IPS-15b (cell line): ENCODE data around the gene EXOC6B.
"Not testable (repeated sequence)": the region's sequence is repeated elsewhere in the genome, so short reads cannot be mapped to it uniquely, and the experiment has no call there.

Source experiments
- H3K27me3 ChIP-seq: one replicate; pipeline ENCODE4 v1.6.1; 2013; ENCODE audit warnings: low read length; ENCODE audit not compliant: control insufficient read depth, insufficient read depth
- H3K36me3 ChIP-seq: one replicate; pipeline ENCODE4 v1.6.1; 2013; ENCODE audit warnings: low read length; ENCODE audit not compliant: control insufficient read depth, insufficient read depth
- H3K4me1 ChIP-seq: one replicate; pipeline ENCODE4 v1.6.1; 2013; ENCODE audit warnings: mild to moderate bottlenecking, low read length; ENCODE audit not compliant: control insufficient read depth, insufficient read depth
- H3K4me3 ChIP-seq: one replicate; pipeline ENCODE4 v1.5.1; 2013; ENCODE audit warnings: low read depth, low read length
- H3K9ac ChIP-seq: one replicate; pipeline ENCODE4 v1.6.1; 2013; ENCODE audit warnings: low read depth, mild to moderate bottlenecking, low read length
- H3K9me3 ChIP-seq: one replicate; pipeline ENCODE4 v1.6.1; 2013; ENCODE audit warnings: mild to moderate bottlenecking, low read length; ENCODE audit not compliant: control insufficient read depth, insufficient read depth

The EXOC6B gene

GRCh38 chr2:72511906-72512305 lies 313.9 kb downstream of the EXOC6B start:
- no peak overlapping the region for H3K9ac ChIP-seq
- H3K27me3 ChIP-seq, result no peaks in the 10 kb centered on the region
- H3K36me3 ChIP-seq, result no peaks in the 10 kb centered on the region
- H3K4me3 ChIP-seq, result no peak overlapping the region
- H3K9me3 ChIP-seq, result no peaks in the 10 kb centered on the region
- H3K4me1 ChIP-seq, result no peaks in the 10 kb centered on the region

DNA sequence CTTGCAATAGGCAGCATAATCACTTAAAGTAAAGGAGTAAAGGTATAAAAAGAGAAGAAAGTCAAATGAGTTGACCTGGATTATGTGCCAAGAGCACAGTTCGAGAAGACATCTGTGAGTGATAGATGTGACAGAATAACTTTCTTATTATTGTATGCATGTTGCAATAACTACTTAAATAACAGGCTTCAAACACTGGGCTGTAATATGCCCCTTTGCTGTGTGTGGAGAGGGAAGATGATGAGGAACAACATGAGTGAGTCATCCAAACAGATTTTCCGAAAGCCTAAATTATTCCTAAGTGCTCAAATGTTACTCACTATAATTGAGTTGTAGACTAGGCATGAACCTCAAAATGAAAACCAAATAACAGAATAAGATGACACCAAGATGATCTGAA lies 328.1 kb downstream of the EXOC6B start:
- Histone ChIP-seq H3K9me3 (no peaks in the 10 kb centered on the region), H3K27me3 (no peaks in the 10 kb centered on the region), H3K4me1 (no peaks in the 10 kb centered on the region), H3K4me3 (no peak overlapping the region), H3K9ac (no peak overlapping the region), H3K36me3 (no peaks in the 10 kb centered on the region)

GRCh38 chr2:72496479-72496878 lies 329.4 kb downstream of the EXOC6B start:
- H3K9ac ChIP-seq, result no peak overlapping the region
- no peaks in the 10 kb centered on the region for H3K9me3 ChIP-seq
- H3K4me1 ChIP-seq, result no peaks in the 10 kb centered on the region
- H3K27me3 ChIP-seq, result no peaks in the 10 kb centered on the region
- no peaks in the 10 kb centered on the region for H3K36me3 ChIP-seq
- no peak overlapping the region for H3K4me3 ChIP-seq

DNA sequence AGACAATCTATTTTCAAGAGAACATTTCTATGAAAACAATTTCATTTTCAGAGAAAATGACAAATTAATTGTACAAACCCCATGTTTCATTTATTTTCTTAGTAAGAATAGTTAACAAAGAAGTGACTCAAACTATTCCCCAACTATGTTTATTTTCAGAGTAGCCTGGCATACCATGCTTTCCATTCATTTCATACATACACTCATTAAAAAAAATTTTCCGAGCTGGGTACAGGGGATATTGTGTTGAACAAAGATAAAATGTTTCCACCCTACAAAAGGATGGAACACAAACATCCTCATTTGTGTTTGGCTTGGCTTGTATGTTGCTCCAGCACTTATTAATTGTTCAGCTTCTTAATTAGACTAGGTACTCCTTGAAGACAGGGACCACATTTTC lies 331.4 kb downstream of the EXOC6B start:
- no peaks in the 10 kb centered on the region for H3K27me3 ChIP-seq
- no peak overlapping the region for H3K9ac ChIP-seq
- H3K4me3 ChIP-seq, result no peak overlapping the region
- H3K4me1 ChIP-seq, result no peaks in the 10 kb centered on the region
- no peaks in the 10 kb centered on the region for H3K9me3 ChIP-seq
- no peaks in the 10 kb centered on the region for H3K36me3 ChIP-seq

GRCh38 chr2:72484622-72485021 lies 341.2 kb downstream of the EXOC6B start:
- not testable (repeated sequence) for H3K36me3 ChIP-seq, H3K9me3 ChIP-seq, H3K4me1 ChIP-seq, H3K27me3 ChIP-seq, H3K9ac ChIP-seq, H3K4me3 ChIP-seq

DNA sequence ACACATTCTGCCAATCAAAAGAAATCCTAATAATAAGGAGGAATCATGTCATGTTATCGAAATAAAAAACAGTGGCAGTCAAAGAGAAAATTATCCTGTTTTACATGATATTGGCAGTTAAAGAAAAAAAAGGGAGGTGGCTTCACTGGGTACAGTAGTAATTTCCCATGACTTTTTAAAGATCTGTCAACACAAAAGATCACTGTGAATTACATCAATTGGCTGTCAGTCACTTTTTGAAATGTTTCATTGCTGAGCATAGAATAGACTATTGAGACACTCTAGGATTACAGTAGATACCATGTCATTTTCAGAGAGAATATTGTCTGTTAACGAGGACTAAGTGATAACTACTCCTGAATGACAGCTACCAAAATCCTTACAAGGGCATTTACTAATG lies 342.5 kb downstream of the EXOC6B start:
- H3K4me3 ChIP-seq, result no peak overlapping the region
- H3K9me3 ChIP-seq, result no peaks in the 10 kb centered on the region
- H3K36me3 ChIP-seq, result no peaks in the 10 kb centered on the region
- H3K9ac ChIP-seq, result no peak overlapping the region
- H3K4me1 ChIP-seq, result no peaks in the 10 kb centered on the region
- H3K27me3 ChIP-seq, result no peaks in the 10 kb centered on the region

GRCh38 chr2:72475246-72475645 lies 350.6 kb downstream of the EXOC6B start:
- H3K27me3 ChIP-seq, result no peaks in the 10 kb centered on the region
- no peaks in the 10 kb centered on the region for H3K4me1 ChIP-seq
- H3K9me3 ChIP-seq, result peaks cover 3% of the 10 kb centered on the region
- no peak overlapping the region for H3K4me3 ChIP-seq
- peaks cover 4% of the 10 kb centered on the region for H3K36me3 ChIP-seq
- no peak overlapping the region for H3K9ac ChIP-seq

DNA sequence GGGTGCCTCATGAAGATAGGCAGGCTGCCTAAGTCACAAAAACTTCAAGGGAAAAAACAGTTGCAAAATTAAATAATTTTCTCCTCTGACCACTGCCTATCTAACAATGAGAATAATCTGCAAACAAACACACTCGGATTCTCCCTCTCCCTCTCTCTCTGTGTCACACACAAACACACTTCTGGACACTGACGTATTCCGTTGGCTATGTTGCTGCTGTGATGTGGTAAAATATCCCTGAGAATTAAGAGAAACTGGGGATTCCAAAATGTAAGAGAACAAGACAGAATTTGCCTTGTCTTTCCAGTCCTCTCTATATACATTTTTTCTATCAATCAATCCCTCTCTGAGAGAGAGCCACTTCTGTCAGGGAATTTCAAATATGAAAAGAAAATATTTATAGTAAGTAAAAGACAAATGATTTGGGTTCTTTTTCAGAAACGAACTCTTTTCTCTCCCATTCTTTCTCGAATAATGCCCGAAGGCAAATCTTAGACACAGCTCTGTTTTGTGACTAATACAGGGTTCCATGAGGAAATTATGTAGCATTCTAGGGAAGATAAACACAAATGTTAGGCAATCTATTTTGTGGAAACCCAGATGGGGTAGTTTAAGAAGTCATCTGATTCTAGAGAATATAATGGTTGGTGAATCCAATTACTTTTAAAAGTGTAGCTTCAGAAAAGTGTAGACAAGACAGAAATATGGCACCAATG lies 367.9 kb downstream of the EXOC6B start:
- no peaks in the 10 kb centered on the region for H3K27me3 ChIP-seq
- H3K36me3 ChIP-seq, result no peaks in the 10 kb centered on the region
- no peak overlapping the region for H3K9ac ChIP-seq
- H3K4me3 ChIP-seq, result no peak overlapping the region
- no peaks in the 10 kb centered on the region for H3K9me3 ChIP-seq
- H3K4me1 ChIP-seq, result no peaks in the 10 kb centered on the region

- H3K9ac ChIP-seq, result no peak overlapping the region
- no peaks in the 10 kb centered on the region for H3K4me1 ChIP-seq
- no peaks in the 10 kb centered on the region for H3K9me3 ChIP-seq
- no peak overlapping the region for H3K4me3 ChIP-seq
- no peaks in the 10 kb centered on the region for H3K36me3 ChIP-seq
- no peaks in the 10 kb centered on the region for H3K27me3 ChIP-seq
Observed at GRCh38 chr2:72454189-72454588, 371.6 kb downstream of the EXOC6B start.

DNA sequence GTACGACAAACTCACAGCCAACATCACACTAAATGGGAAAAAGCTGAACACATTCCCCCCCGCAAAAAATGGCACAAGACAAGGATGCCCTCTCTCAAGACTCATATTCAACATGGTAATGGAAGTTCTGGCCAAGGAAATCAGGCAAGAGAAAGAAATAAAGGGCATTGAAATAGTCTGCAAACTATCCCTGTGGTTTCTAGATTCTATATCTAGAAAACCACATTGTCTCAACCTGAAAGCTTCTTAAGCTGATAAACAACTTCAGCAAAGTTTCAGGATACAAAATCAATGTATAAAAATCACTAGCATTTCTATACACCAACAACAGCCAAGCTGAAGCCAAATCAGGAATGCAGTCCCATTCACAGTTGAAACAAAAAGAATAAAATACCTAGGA lies 383.6 kb downstream of the EXOC6B start:
- Histone ChIP-seq H3K4me3 (no peak overlapping the region), H3K9ac (no peak overlapping the region), H3K27me3 (no peaks in the 10 kb centered on the region), H3K36me3 (no peaks in the 10 kb centered on the region), H3K9me3 (peaks cover 9% of the 10 kb centered on the region), H3K4me1 (no peaks in the 10 kb centered on the region)

DNA sequence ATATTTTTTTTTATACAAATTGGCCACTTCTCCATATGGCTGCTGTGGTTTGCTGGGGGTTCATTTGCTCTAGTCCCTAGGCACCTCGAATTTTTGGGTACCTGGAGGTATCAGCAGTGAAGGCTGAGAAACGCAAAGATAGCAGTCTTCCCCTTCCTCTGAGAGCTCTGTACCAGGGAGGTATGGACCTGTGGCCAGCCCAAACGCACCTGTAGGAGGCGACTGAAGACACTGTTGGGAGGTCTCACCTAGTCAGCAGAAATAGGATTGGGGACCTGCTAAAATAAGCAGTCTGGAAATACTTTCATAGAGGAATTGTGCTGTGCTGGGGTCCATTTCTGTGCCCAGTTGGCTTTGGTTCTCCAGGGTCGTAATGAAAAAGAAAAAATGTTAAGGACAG lies 385.9 kb downstream of the EXOC6B start:
- H3K27me3 ChIP-seq, result no peaks in the 10 kb centered on the region
- no peaks in the 10 kb centered on the region for H3K36me3 ChIP-seq
- H3K9me3 ChIP-seq, result peaks cover 8% of the 10 kb centered on the region
- no peak overlapping the region for H3K4me3 ChIP-seq
- no peaks in the 10 kb centered on the region for H3K4me1 ChIP-seq
- H3K9ac ChIP-seq, result no peak overlapping the region

GRCh38 chr2:72438364-72438763 lies 387.5 kb downstream of the EXOC6B start:
- no peak overlapping the region for H3K9ac ChIP-seq
- no peak overlapping the region for H3K4me3 ChIP-seq
- no peaks in the 10 kb centered on the region for H3K36me3 ChIP-seq
- H3K9me3 ChIP-seq, result no peaks in the 10 kb centered on the region
- H3K27me3 ChIP-seq, result no peaks in the 10 kb centered on the region
- H3K4me1 ChIP-seq, result no peaks in the 10 kb centered on the region
